Natural killer cell (primary cell): ENCODE measurements around the gene ARHGEF26. TPM values are rescaled to one million over a fixed set of nuclear protein-coding genes. Genes with fewer than 3 reads are reported as not detected.

Experiments
- ATAC-seq, 3 donors: fragments of 150-1000 bp in 2 of 3; fragments of 200-7000 bp in 1 of 3; cut with Tn5 transposase; 1 replicate in 1 of 3; 2 replicates in 2 of 3; pipeline ENCODE4 v1.10.0; 2021; ENCODE audit warnings: mild to moderate bottlenecking in 2 of 3, moderate library complexity in 2 of 3
- DNase-seq, 2 donors: peaks; one replicate each; pipeline versions ENCODE4 v3.0.0 to v3.0.0-alpha.2; 2013 to 2021; ENCODE audit warnings: mixed read lengths in 1 of 2
- H3K27ac ChIP-seq: one replicate; pipeline ENCODE4 v1.5.1; 2013; ENCODE audit warnings: mild to moderate bottlenecking, low read length
- H3K27me3 ChIP-seq: one replicate; pipeline ENCODE4 v1.6.1; 2013; ENCODE audit warnings: low read length; ENCODE audit not compliant: control insufficient read depth, insufficient read depth
- H3K36me3 ChIP-seq: one replicate; pipeline ENCODE4 v1.6.1; 2013; ENCODE audit warnings: low read length; ENCODE audit not compliant: control insufficient read depth, insufficient read depth
- H3K4me1 ChIP-seq: one replicate; pipeline ENCODE4 v1.6.1; 2013; ENCODE audit warnings: low read length; ENCODE audit not compliant: control insufficient read depth, insufficient read depth
- H3K4me3 ChIP-seq: one replicate; pipeline ENCODE4 v1.5.1; 2013; ENCODE audit warnings: low read length
- H3K9me3 ChIP-seq: one replicate; pipeline ENCODE4 v1.6.1; 2013; ENCODE audit warnings: low read length; ENCODE audit not compliant: control insufficient read depth, insufficient read depth
- H3K27ac Mint-ChIP-seq, 2 donors: one replicate each; pipeline ENCODE4 v1.8.0; 2022; ENCODE audit warnings: mild to moderate bottlenecking in 2 of 2, mixed read lengths in 2 of 2, moderate library complexity in 1 of 2
- H3K27me3 Mint-ChIP-seq, 2 donors: one replicate each; pipeline ENCODE4 v1.8.0; 2022; ENCODE audit warnings: low read depth in 2 of 2, mixed read lengths in 2 of 2
- H3K36me3 Mint-ChIP-seq: one replicate; pipeline ENCODE4 v1.8.0; 2022; ENCODE audit warnings: mixed read lengths
- H3K4me1 Mint-ChIP-seq, 2 donors: one replicate each; pipeline ENCODE4 v1.8.0; 2022; ENCODE audit warnings: mixed read lengths in 2 of 2
- H3K4me3 Mint-ChIP-seq: one replicate; pipeline ENCODE4 v1.8.0; 2022; ENCODE audit warnings: mild to moderate bottlenecking, moderate library complexity, mixed read lengths
- H3K9me3 Mint-ChIP-seq, 2 donors: one replicate each; pipeline ENCODE4 v1.8.0; 2022; ENCODE audit warnings: mixed read lengths in 2 of 2
- WGBS: methylation state at CpG from one replicate; pipeline ENCODE4 v1.1.7; 2013; ENCODE audit warnings: missing lambda C conversion rate; ENCODE audit not compliant: insufficient coverage; 5-methylcytosine and 5-hydroxymethylcytosine counted together
- intact Hi-C: fragments of 100-400 bp; cut with micrococcal nuclease; formaldehyde crosslinking; loops from one replicate; pipeline ENCODE4 v1.14.2; 2022
- total RNA-seq, 4 donors: library from RNA; stranded (reverse); fragments of 120-200 nt in 1 of 4; gene quantifications; one replicate each; pipeline versions ENCODE4 v1.2.3 to v1.2.4, GENCODE V29; 2013 to 2022
- TF ChIP-seq, protein P1 (sequence below): fragments of 200-600 bp; IDR thresholded peaks from one replicate; pipeline ENCODE4 v1.8.0; 2022; ENCODE audit warnings: antibody characterized with exemption

Gene ARHGEF26
- total RNA-seq, 3 donors from 2014 or later (not counting 1 experiment from before 2014, with no cell fraction given) = 0.20 TPM; not detected in 2

DNA sequence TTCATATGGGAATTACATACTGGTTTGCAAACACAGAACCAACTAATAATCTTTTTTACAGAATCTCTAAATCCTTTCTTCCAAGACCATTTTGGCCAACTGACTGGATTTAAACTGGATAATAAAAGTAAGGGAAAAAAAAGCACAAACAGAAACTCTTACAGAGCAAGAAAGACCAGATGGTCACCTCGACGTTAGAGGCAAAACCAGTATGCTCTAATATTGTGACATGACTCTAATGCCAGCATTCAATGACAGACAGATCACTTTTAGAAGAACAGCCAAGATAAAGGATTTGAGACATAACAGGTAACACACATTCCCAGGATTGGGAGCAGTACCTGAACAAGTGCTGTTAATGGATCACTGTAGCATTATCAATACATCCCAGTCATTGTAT is 152.2 kb downstream of the ARHGEF26 start:
- Mint-ChIP-seq H3K4me1 (peaks cover 5 to 10% of the 10 kb centered on the region in 2 donors), H3K36me3 (peaks cover 25% of the 10 kb centered on the region), H3K27me3 (no peaks in the 10 kb centered on the region), H3K9me3 (no peaks in the 10 kb centered on the region), H3K4me3 (no peak overlapping the region), H3K27ac (no peak overlapping the region)
- WGBS = 97% methylated on average over 2 of the region's 2 CpGs
- no peaks in the 10 kb centered on the region for H3K4me1 ChIP-seq
- H3K36me3 ChIP-seq = peaks cover 65% of the 10 kb centered on the region
- no peak for ATAC-seq
- intact Hi-C loops = no loop called here
- no peaks in the 10 kb centered on the region for H3K27me3 ChIP-seq
- no peaks in the 10 kb centered on the region for H3K9me3 ChIP-seq
- TF ChIP-seq, protein P1, sequence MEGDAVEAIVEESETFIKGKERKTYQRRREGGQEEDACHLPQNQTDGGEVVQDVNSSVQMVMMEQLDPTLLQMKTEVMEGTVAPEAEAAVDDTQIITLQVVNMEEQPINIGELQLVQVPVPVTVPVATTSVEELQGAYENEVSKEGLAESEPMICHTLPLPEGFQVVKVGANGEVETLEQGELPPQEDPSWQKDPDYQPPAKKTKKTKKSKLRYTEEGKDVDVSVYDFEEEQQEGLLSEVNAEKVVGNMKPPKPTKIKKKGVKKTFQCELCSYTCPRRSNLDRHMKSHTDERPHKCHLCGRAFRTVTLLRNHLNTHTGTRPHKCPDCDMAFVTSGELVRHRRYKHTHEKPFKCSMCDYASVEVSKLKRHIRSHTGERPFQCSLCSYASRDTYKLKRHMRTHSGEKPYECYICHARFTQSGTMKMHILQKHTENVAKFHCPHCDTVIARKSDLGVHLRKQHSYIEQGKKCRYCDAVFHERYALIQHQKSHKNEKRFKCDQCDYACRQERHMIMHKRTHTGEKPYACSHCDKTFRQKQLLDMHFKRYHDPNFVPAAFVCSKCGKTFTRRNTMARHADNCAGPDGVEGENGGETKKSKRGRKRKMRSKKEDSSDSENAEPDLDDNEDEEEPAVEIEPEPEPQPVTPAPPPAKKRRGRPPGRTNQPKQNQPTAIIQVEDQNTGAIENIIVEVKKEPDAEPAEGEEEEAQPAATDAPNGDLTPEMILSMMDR = no peak
- H3K4me3 ChIP-seq = no peak overlapping the region
- no peak overlapping the region for H3K27ac ChIP-seq
- no peak for DNase-seq

GRCh38 chr3:154274348-154274747 is 153.2 kb downstream of the ARHGEF26 start:
- 94% methylated on average over 2 of the region's 2 CpGs for WGBS
- no peak overlapping the region for H3K27ac ChIP-seq
- peaks cover 5 to 10% of the 10 kb centered on the region in 2 donors for H3K4me1 Mint-ChIP-seq
- H3K4me1 ChIP-seq = no peaks in the 10 kb centered on the region
- no peak overlapping the region for H3K4me3 ChIP-seq
- H3K27me3 Mint-ChIP-seq = no peaks in the 10 kb centered on the region
- H3K4me3 Mint-ChIP-seq = no peak overlapping the region
- no peaks in the 10 kb centered on the region for H3K9me3 ChIP-seq
- peaks cover 25% of the 10 kb centered on the region for H3K36me3 Mint-ChIP-seq
- TF ChIP-seq, protein P1 = no peak
- H3K36me3 ChIP-seq = peaks cover 67% of the 10 kb centered on the region
- H3K27me3 ChIP-seq = no peaks in the 10 kb centered on the region
- intact Hi-C loops = no loop called here
- DNase-seq (no peak), ATAC-seq (no peak)
- H3K9me3 Mint-ChIP-seq = no peaks in the 10 kb centered on the region
- H3K27ac Mint-ChIP-seq = peak overlapping the region in 1 of 2 donors; percentile 59

- H3K27me3 ChIP-seq = no peaks in the 10 kb centered on the region
- intact Hi-C loops = no loop called here
- no peak overlapping the region for H3K4me3 ChIP-seq
- TF ChIP-seq, protein P1 = no peak
- DNase-seq = no peak
- no peaks in the 10 kb centered on the region for H3K9me3 Mint-ChIP-seq
- 92% methylated on average over 2 of the region's 2 CpGs for WGBS
- no peak overlapping the region for H3K27ac ChIP-seq
- no peak for ATAC-seq
- H3K4me3 Mint-ChIP-seq = no peak overlapping the region
- H3K36me3 ChIP-seq = peaks cover 75% of the 10 kb centered on the region
- H3K4me1 ChIP-seq = no peaks in the 10 kb centered on the region
- H3K27me3 Mint-ChIP-seq = no peaks in the 10 kb centered on the region
- peaks cover 25% of the 10 kb centered on the region for H3K36me3 Mint-ChIP-seq
- no peaks in the 10 kb centered on the region for H3K9me3 ChIP-seq
- H3K4me1 Mint-ChIP-seq = peaks cover 5 to 10% of the 10 kb centered on the region in 2 donors
- peak overlapping the region in 1 of 2 donors; percentile 53 for H3K27ac Mint-ChIP-seq
These were observed 154.1 kb downstream of the ARHGEF26 start for GRCh38 chr3:154275292-154275691.

DNA sequence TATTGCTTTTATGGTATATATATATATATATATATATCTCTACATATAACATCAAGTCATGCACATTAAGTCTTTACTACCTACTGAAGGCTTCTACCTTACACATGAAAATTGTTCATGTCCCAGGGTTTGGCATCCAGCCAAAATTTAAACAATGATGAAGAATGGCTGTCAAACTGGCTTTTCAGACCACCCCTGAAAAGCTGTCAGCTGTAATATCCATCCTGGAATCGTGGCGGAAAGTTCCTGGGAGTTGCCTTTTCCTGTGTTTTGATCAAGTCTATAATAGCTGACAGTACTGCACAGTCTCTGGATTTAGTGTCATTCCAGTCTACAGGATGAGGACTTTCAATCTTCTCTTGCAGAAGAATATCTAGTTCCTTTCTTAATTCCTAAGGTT is 154.8 kb downstream of the ARHGEF26 start:
- H3K4me1 ChIP-seq = no peaks in the 10 kb centered on the region
- no peak overlapping the region for H3K4me3 ChIP-seq
- H3K9me3 ChIP-seq = no peaks in the 10 kb centered on the region
- DNase-seq (peak in 1 of 2 donors; percentile 16), ATAC-seq (no peak)
- no peaks in the 10 kb centered on the region for H3K9me3 Mint-ChIP-seq
- intact Hi-C loops = no loop called here
- TF ChIP-seq, protein P1 = no peak
- WGBS = 96% methylated on average over 2 of the region's 2 CpGs
- no peaks in the 10 kb centered on the region for H3K27me3 Mint-ChIP-seq
- H3K4me1 Mint-ChIP-seq = peaks cover 5 to 10% of the 10 kb centered on the region in 2 donors
- peak overlapping the region in 1 of 2 donors; percentile 42 for H3K27ac Mint-ChIP-seq
- H3K36me3 Mint-ChIP-seq = peaks cover 24% of the 10 kb centered on the region
- H3K36me3 ChIP-seq = peaks cover 81% of the 10 kb centered on the region
- no peak overlapping the region for H3K27ac ChIP-seq
- H3K4me3 Mint-ChIP-seq = no peak overlapping the region
- no peaks in the 10 kb centered on the region for H3K27me3 ChIP-seq
